Stomach (tissue), 9 donors: ENCODE data around the gene ZMIZ2. TPM values are rescaled to one million over a fixed set of nuclear protein-coding genes. Genes with fewer than 3 reads are reported as not detected.

Source experiments
- DNase-seq, 2 donors: peaks; one replicate each; pipeline versions ENCODE4 v3.0.0 to v3.0.0-alpha.2; 2013 to 2019
- H3K27ac ChIP-seq, 5 donors: fragments of 200-600 bp in 4 of 5; sonication (generic) in 4 of 5; one replicate each; pipeline ENCODE4 v1.5.1; 2013 to 2019; ENCODE audit warnings: mild to moderate bottlenecking in 1 of 5, moderate library complexity in 1 of 5
- H3K27me3 ChIP-seq, 3 donors: fragments of 200-600 bp; sonication (generic); one replicate each; pipeline ENCODE4 v1.5.1; 2017 to 2019; ENCODE audit warnings: mixed run types in 1 of 3
- H3K36me3 ChIP-seq, 4 donors: fragments of 200-600 bp; sonication (generic); 1 replicate in 3 of 4; 2 replicates in 1 of 4; pipeline ENCODE4 v1.5.1; 2016 to 2019
- H3K4me1 ChIP-seq, 4 donors: fragments of 200-600 bp; sonication (generic); one replicate each; pipeline ENCODE4 v1.5.1; 2016 to 2019
- H3K4me3 ChIP-seq, 4 donors: fragments of 200-600 bp; sonication (generic) in 3 of 4; one replicate each; pipeline ENCODE4 v1.5.1; 2016 to 2019; ENCODE audit warnings: mild to moderate bottlenecking in 1 of 4
- H3K9me3 ChIP-seq, 4 donors: fragments of 200-600 bp; sonication (generic); one replicate each; pipeline ENCODE4 v1.5.1; 2016 to 2019
- EP300 ChIP-seq: sonication (generic); formaldehyde crosslinking; IDR thresholded peaks from one replicate; pipeline ENCODE4 v1.6.1; 2017; ENCODE audit warnings: antibody characterized with exemption
- POLR2A ChIP-seq, 4 donors: fragments of 450-650 bp; IDR thresholded peaks; one replicate each; pipeline ENCODE4 v1.6.1; 2016; ENCODE audit warnings: antibody characterized with exemption in 4 of 4, control low read depth in 2 of 4, mild to moderate bottlenecking in 1 of 4, moderate library complexity in 1 of 4
- POLR2AphosphoS5 ChIP-seq, 3 donors: sonication (generic); formaldehyde crosslinking; IDR thresholded peaks; one replicate each; pipeline ENCODE4 v1.6.1; 2016; ENCODE audit warnings: antibody characterized with exemption in 3 of 3
- WGBS, 5 donors: extraction: QIAGEN DNeasy Blood & Tissue Kit in 3 of 5; methylation state at CpG; one replicate each; pipeline versions ENCODE4 v1.1.5 to v1.1.7; 2013 to 2018; 5-methylcytosine and 5-hydroxymethylcytosine counted together
- intact Hi-C: fragments of 100-400 bp; cut with DNase I; formaldehyde crosslinking; loops from one replicate; pipeline ENCODE4 v1.15.1; 2023; ENCODE audit warnings: low total_unique reads
- polyA plus RNA-seq, 3 donors: library from polyadenylated mRNA; stranded (reverse); fragments of 200-250 nt; gene quantifications; one replicate each; pipeline ENCODE4 v1.2.3, GENCODE V29; 2013
- total RNA-seq, 5 donors: library from RNA; depleted of rRNA; stranded (reverse); fragments of >200 nt; gene quantifications; one replicate each; pipeline versions ENCODE4 v1.1.0 to v1.2.3, GENCODE V29; 2014 to 2016
- TF ChIP-seq, protein P1 (sequence below), 7 experiments: fragments of 450-650 bp in 4 of 7; fragments of 200-600 bp in 3 of 7; sonication (generic) in 3 of 7; IDR thresholded peaks; one replicate each; pipeline ENCODE4 v1.5.1; 2016 to 2019; ENCODE audit warnings: antibody characterized with exemption in 7 of 7, control low read depth in 2 of 7, mild to moderate bottlenecking in 1 of 7
- donor health status: healthy with polysubstance abuse.
- donor health status: Bipolar disorder and iron deficiency.
- donor health status: healthy.

The ZMIZ2 gene
- total and polyA plus RNA-seq, 8 donors, result 14.5 to 108 (median 29.5) TPM

DNA sequence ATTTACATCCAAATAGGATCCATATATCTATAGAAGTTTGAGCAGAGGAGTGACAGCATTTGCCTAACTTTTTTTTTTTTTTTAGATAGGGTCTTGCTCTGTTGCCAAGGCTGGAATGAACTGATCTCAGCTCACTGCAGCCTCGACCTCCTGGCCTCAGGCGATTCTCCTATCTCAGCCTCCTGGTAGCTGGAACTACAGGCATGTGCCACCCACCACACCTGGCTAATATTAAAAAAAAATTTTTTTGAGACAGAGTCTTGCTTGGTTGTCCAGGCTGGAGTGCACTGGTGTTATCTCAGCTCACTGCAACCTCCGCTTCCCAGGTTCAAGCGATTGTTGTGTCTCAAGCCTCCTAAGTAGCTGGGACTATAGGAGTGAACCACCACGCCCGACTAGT lies 62.9 kb downstream of the ZMIZ2 start:
- H3K36me3 ChIP-seq, result no peaks in the 10 kb centered on the region
- H3K4me1 ChIP-seq, result no peaks in the 10 kb centered on the region
- H3K4me3 ChIP-seq, result no peak overlapping the region
- 91 to 96% (median 95%) methylated on average over 6 of the region's 6 CpGs for WGBS, 5 donors
- H3K27me3 ChIP-seq, result no peaks in the 10 kb centered on the region
- no peaks in the 10 kb centered on the region for H3K9me3 ChIP-seq
- TF ChIP-seq, protein P1, sequence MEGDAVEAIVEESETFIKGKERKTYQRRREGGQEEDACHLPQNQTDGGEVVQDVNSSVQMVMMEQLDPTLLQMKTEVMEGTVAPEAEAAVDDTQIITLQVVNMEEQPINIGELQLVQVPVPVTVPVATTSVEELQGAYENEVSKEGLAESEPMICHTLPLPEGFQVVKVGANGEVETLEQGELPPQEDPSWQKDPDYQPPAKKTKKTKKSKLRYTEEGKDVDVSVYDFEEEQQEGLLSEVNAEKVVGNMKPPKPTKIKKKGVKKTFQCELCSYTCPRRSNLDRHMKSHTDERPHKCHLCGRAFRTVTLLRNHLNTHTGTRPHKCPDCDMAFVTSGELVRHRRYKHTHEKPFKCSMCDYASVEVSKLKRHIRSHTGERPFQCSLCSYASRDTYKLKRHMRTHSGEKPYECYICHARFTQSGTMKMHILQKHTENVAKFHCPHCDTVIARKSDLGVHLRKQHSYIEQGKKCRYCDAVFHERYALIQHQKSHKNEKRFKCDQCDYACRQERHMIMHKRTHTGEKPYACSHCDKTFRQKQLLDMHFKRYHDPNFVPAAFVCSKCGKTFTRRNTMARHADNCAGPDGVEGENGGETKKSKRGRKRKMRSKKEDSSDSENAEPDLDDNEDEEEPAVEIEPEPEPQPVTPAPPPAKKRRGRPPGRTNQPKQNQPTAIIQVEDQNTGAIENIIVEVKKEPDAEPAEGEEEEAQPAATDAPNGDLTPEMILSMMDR (IDR thresholded peaks at IDR 0.05), result no peak
- no peak for TF ChIP-seq POLR2A (IDR thresholded peaks at IDR 0.05)
- no peak for TF ChIP-seq POLR2AphosphoS5 (IDR thresholded peaks at IDR 0.05)
- TF ChIP-seq EP300, result no peak
- H3K27ac ChIP-seq, result no peak overlapping the region
- intact Hi-C loops, result no loop called here
- DNase-seq, result no peak

DNA sequence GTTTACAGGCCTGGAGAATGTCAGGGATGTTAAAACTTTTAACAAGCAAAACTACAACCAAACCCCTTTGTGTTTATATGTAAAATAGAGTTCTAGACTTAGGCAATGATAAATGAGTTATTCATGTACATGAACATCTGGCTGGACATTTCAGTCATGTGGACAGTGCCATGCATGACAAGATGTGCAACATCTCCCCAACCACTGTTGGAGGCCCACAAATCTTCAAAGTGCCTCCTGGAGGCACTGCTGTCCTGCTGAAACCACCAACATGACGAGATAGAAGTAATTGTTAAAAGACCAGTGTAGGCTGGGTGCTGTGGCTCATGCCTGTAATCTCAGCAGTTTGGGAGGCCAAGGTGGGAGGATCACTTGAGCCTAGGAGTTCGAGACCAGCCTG lies 66.3 kb downstream of the ZMIZ2 start:
- Histone ChIP-seq H3K4me3 (no peak overlapping the region), H3K36me3 (no peaks in the 10 kb centered on the region), H3K9me3 (no peaks in the 10 kb centered on the region), H3K27me3 (no peaks in the 10 kb centered on the region), H3K4me1 (no peaks in the 10 kb centered on the region), H3K27ac (no peak overlapping the region)
- WGBS, 5 donors, result 83 to 96% (median 93%) methylated on average over 2 of the region's 2 CpGs
- intact Hi-C loops, result no loop called here
- TF ChIP-seq, protein P1 (IDR thresholded peaks at IDR 0.05), result no peak
- no peak for TF ChIP-seq POLR2A (IDR thresholded peaks at IDR 0.05)
- TF ChIP-seq EP300, result no peak
- TF ChIP-seq POLR2AphosphoS5 (IDR thresholded peaks at IDR 0.05), result no peak
- no peak for DNase-seq

DNA sequence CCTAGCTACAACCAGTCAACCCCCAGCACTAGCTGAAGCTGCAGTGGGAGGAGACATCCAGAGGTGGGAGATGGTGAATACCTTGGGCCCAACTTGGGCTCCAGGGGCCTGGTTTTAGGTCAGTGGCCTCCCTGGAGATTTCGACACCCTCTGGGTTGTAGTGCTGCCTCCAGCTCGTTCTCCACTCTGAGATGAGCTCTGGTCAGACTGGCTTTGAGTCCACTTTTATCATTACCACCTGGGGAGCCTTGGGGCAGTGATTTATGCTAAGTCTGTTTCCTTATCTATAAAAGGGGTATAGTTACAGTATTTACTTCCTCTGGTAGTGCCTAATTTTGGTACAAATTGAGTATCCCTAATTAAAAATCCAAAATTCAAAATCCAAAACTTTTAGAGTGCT lies 70.6 kb downstream of the ZMIZ2 start:
- Histone ChIP-seq H3K4me1 (no peaks in the 10 kb centered on the region), H3K36me3 (no peaks in the 10 kb centered on the region), H3K27ac (no peak overlapping the region), H3K27me3 (no peaks in the 10 kb centered on the region), H3K4me3 (no peak overlapping the region), H3K9me3 (no peaks in the 10 kb centered on the region)
- DNase-seq, result no peak
- 29 to 78% (median 69%) methylated on average over 1 to 2 of the region's 2 CpGs for WGBS, 5 donors
- intact Hi-C loops, result no loop called here
- TF ChIP-seq, protein P1 (IDR thresholded peaks at IDR 0.05), result no peak
- TF ChIP-seq POLR2A (IDR thresholded peaks at IDR 0.05) (no peak), EP300 (no peak), POLR2AphosphoS5 (IDR thresholded peaks at IDR 0.05) (no peak)

Other genes starting within 250 kb of the ZMIZ2 start
- 1 to 10 TPM in 3 of 5 donors, not detected in 2; 1.1 to 4.9 (median 1.6) TPM for gene NPC1L1, start 207.5 kb upstream of the ZMIZ2 start, total RNA-seq
- gene NPC1L1, start 207.5 kb upstream of the ZMIZ2 start, polyA plus RNA-seq, result under 1 TPM in 2 of 3 donors, not detected in 1; 0.12 to 0.20 TPM
- gene DDX56, start 174.9 kb upstream of the ZMIZ2 start, total RNA-seq, result 10 to 100 TPM; 35.6 to 95.1 (median 47.4) TPM
- 10 to 100 TPM; 40.9 to 98.7 (median 63.7) TPM for gene DDX56, start 174.9 kb upstream of the ZMIZ2 start, polyA plus RNA-seq
- 100 to 1,000 TPM in 4 of 5 donors, 10 to 100 TPM in 1; 60.7 to 235 (median 111) TPM for gene TMED4, start 166.6 kb upstream of the ZMIZ2 start, total RNA-seq
- gene TMED4, start 166.6 kb upstream of the ZMIZ2 start, polyA plus RNA-seq, result 10 to 100 TPM; 13.4 to 36.1 (median 24.5) TPM
- 10 to 100 TPM; 21.6 to 92.0 (median 56.5) TPM for gene OGDH, start 142.2 kb upstream of the ZMIZ2 start, total RNA-seq
- 10 to 100 TPM; 19.8 to 31.8 (median 30.8) TPM for gene OGDH, start 142.2 kb upstream of the ZMIZ2 start, polyA plus RNA-seq
- gene PPIA, start 47.8 kb downstream of the ZMIZ2 start, total RNA-seq, result 1,000 to 10,000 TPM in 1 of 5 donors, 100 to 1,000 TPM in 4; 218 to 1,275 (median 564) TPM
- 1,000 to 10,000 TPM; 2,273 to 3,648 (median 2,820) TPM for gene PPIA, start 47.8 kb downstream of the ZMIZ2 start, polyA plus RNA-seq
- 100 to 1,000 TPM in 3 of 5 donors, 10 to 100 TPM in 2; 32.4 to 194 (median 139) TPM for gene H2AZ2, start 99.2 kb downstream of the ZMIZ2 start, total RNA-seq
- 100 to 1,000 TPM in 1 of 3 donors, 10 to 100 TPM in 2; 85.7 to 111 (median 98.0) TPM for gene H2AZ2, start 99.2 kb downstream of the ZMIZ2 start, polyA plus RNA-seq
- 10 to 100 TPM in 4 of 5 donors, 1 to 10 TPM in 1; 8.7 to 58.7 (median 20.4) TPM for gene PURB, start 136.7 kb downstream of the ZMIZ2 start, total RNA-seq
- gene PURB, start 136.7 kb downstream of the ZMIZ2 start, polyA plus RNA-seq, result 1 to 10 TPM; 4.7 to 6.8 (median 5.2) TPM
- 10 to 100 TPM in 1 of 5 donors, 1 to 10 TPM in 4; 1.7 to 16.7 (median 4.0) TPM for gene MYO1G, start 230.2 kb downstream of the ZMIZ2 start, total RNA-seq
- gene MYO1G, start 230.2 kb downstream of the ZMIZ2 start, polyA plus RNA-seq, result 1 to 10 TPM; 2.0 to 3.4 (median 3.2) TPM